HCT116 (cell line): ENCODE data around the gene TMEM14A.

Source experiments
- CTCF ChIP-seq, 3 experiments: fragments of 200-600 bp in 1 of 3; sonication (generic) in 1 of 3; IDR thresholded peaks in 2 of 3; conservative IDR thresholded peaks in 1 of 3; 2 replicates each; pipeline ENCODE4 v1.5.1; 2012 to 2017; ENCODE audit warnings: low read depth in 2 of 3, low read length in 2 of 3, antibody characterized with exemption in 1 of 3, borderline replicate concordance in 1 of 3, control low read depth in 1 of 3, mild to moderate bottlenecking in 1 of 3, mixed read lengths in 1 of 3, mixed run types in 1 of 3, moderate library complexity in 1 of 3; ENCODE audit not compliant: insufficient read depth in 1 of 3
- JUND ChIP-seq: IDR thresholded peaks from 2 replicates; pipeline ENCODE4 v1.6.1; 2012
- POLR2A ChIP-seq: IDR thresholded peaks from 2 replicates; pipeline ENCODE4 v1.7.0; 2011; ENCODE audit warnings: borderline replicate concordance; ENCODE audit not compliant: insufficient read depth, insufficient read length; ENCODE audit errors: extremely low read depth
- POLR2AphosphoS5 ChIP-seq: IDR thresholded peaks from 2 replicates; pipeline ENCODE4 v1.6.1; 2011; ENCODE audit warnings: mild to moderate bottlenecking, low read depth, low read length, moderate library complexity
- SP1 ChIP-seq: IDR thresholded peaks from 2 replicates; pipeline ENCODE4 v1.6.1; 2012; ENCODE audit warnings: low read depth
- TCF7L2 ChIP-seq: IDR thresholded peaks from 2 replicates; pipeline ENCODE4 v1.7.0; 2011; ENCODE audit warnings: borderline replicate concordance, inconsistent platforms; ENCODE audit not compliant: insufficient read depth, insufficient read length; ENCODE audit errors: extremely low read depth
- YY1 ChIP-seq: IDR thresholded peaks from 2 replicates; pipeline ENCODE4 v1.6.1; 2011; ENCODE audit warnings: low read length, low read depth, moderate library complexity, mild to moderate bottlenecking; ENCODE audit not compliant: insufficient replicate concordance; ENCODE audit errors: extremely low read depth
- TF ChIP-seq, protein P1 (sequence below): IDR thresholded peaks from 2 replicates; pipeline ENCODE4 v1.6.1; 2012; ENCODE audit warnings: low read depth
- TF ChIP-seq, protein P2 (sequence below): IDR thresholded peaks from 2 replicates; pipeline ENCODE4 v1.6.1; 2011; ENCODE audit warnings: mild to moderate bottlenecking, low read length, moderate library complexity; ENCODE audit not compliant: insufficient replicate concordance; ENCODE audit errors: extremely low read depth

GRCh38 chr6:52707963-52708680, 37.2 kb downstream of the TMEM14A start:
- TF ChIP-seq CTCF (IDR thresholded peaks at IDR 0.05 in 2 of 3, conservative IDR thresholded peaks at IDR 0.05 in 1 of 3; ENCODE audit: borderline replicate concordance in 1 of 3, insufficient read depth in 1 of 3, low read depth in 2 of 3, low read length in 2 of 3) (no peak), SP1 (no peak), POLR2AphosphoS5 (no peak), POLR2A (no peak), YY1 (no peak), TCF7L2 (no peak), JUND (no peak)
- TF ChIP-seq, protein P1, sequence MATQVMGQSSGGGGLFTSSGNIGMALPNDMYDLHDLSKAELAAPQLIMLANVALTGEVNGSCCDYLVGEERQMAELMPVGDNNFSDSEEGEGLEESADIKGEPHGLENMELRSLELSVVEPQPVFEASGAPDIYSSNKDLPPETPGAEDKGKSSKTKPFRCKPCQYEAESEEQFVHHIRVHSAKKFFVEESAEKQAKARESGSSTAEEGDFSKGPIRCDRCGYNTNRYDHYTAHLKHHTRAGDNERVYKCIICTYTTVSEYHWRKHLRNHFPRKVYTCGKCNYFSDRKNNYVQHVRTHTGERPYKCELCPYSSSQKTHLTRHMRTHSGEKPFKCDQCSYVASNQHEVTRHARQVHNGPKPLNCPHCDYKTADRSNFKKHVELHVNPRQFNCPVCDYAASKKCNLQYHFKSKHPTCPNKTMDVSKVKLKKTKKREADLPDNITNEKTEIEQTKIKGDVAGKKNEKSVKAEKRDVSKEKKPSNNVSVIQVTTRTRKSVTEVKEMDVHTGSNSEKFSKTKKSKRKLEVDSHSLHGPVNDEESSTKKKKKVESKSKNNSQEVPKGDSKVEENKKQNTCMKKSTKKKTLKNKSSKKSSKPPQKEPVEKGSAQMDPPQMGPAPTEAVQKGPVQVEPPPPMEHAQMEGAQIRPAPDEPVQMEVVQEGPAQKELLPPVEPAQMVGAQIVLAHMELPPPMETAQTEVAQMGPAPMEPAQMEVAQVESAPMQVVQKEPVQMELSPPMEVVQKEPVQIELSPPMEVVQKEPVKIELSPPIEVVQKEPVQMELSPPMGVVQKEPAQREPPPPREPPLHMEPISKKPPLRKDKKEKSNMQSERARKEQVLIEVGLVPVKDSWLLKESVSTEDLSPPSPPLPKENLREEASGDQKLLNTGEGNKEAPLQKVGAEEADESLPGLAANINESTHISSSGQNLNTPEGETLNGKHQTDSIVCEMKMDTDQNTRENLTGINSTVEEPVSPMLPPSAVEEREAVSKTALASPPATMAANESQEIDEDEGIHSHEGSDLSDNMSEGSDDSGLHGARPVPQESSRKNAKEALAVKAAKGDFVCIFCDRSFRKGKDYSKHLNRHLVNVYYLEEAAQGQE: no peak
- TF ChIP-seq, protein P2, sequence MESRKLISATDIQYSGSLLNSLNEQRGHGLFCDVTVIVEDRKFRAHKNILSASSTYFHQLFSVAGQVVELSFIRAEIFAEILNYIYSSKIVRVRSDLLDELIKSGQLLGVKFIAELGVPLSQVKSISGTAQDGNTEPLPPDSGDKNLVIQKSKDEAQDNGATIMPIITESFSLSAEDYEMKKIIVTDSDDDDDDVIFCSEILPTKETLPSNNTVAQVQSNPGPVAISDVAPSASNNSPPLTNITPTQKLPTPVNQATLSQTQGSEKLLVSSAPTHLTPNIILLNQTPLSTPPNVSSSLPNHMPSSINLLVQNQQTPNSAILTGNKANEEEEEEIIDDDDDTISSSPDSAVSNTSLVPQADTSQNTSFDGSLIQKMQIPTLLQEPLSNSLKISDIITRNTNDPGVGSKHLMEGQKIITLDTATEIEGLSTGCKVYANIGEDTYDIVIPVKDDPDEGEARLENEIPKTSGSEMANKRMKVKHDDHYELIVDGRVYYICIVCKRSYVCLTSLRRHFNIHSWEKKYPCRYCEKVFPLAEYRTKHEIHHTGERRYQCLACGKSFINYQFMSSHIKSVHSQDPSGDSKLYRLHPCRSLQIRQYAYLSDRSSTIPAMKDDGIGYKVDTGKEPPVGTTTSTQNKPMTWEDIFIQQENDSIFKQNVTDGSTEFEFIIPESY: no peak
